Measurements from ENCODE around the gene RIPOR2.
"Not testable (repeated sequence)": the region's sequence is repeated elsewhere in the genome, so short reads cannot be mapped to it uniquely, and the experiment has no call there.

Gene RIPOR2

DNA sequence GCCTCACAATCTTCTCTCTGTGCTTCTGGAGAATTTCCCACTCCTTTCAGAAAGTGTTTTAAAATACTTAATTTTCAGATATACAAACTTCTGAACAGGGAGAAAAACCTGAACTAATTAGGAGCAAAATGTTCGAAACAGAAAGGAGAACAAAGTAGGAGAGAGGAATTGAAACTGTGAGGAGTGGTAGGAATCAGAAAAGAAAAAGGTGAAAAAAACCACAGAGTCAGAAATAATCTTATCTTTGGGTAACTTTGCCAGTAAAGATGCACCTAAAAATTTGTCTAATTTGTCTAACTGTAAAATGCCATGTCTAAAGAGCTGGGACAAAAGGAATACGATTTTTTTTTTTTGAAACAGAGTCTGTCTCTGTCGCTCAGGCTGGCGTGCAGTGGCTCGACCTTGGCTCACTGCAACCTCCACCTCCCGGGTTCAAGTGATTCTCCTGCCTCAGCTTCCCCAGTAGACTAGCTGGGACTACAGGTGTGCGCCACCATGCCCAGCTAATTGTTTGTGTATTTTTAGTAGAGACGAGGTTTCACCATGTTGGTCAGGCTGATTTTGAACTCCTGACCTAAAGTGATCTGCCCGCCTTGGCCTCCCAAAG is 4.7 kb upstream of the RIPOR2 start:
- H3K4me3 Mint-ChIP-seq: peak overlapping the region; percentile 71
- peaks cover 72% of the 10 kb centered on the region for H3K4me1 Mint-ChIP-seq (ENCODE audit: low read depth)
- peaks cover 12% of the 10 kb centered on the region for H3K9me3 Mint-ChIP-seq
- H3K27me3 Mint-ChIP-seq: no peaks in the 10 kb centered on the region
- peak overlapping the region; percentile 79 for H3K27ac Mint-ChIP-seq
- peaks cover 21% of the 10 kb centered on the region for H3K36me3 Mint-ChIP-seq (ENCODE audit: low read depth)

DNA sequence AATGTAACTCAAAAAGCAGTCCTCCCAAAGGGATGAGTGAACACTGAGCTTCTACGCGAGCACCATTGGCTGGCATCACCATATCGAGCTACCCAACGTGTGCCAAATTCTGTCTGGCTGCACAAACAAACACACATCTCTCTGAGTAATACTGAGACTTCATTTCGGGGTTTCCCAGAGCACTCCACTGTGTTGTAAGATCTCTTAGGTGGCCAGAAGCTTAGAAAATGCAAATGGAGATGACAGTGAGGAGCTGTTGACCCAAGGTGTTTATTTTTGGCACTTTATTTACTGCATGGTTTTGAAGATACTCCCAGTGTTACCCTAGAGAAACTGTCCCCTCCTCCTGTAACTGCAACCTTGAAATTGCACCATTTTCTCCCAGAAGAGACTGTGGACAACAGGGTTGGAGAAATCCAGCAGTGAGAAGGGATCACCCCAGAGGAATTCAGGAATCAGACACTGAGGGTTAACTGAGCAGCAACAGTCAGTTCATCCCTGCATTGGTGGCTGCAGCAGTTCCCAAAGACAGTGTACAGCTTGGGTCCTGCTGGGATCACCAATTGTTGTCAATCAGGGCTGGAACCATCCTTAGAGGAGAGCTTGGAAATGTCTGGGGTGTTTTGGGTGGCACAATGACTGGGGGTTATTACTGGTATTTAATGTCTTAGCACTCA is 1.0 kb upstream of the RIPOR2 start:
- Mint-ChIP-seq H3K4me3 (peak overlapping the region; percentile 91), H3K4me1 (ENCODE audit: low read depth) (peaks cover 98% of the 10 kb centered on the region), H3K9me3 (no peaks in the 10 kb centered on the region), H3K27me3 (no peaks in the 10 kb centered on the region), H3K36me3 (ENCODE audit: low read depth) (no peaks in the 10 kb centered on the region), H3K27ac (peak overlapping the region; percentile 98)

DNA sequence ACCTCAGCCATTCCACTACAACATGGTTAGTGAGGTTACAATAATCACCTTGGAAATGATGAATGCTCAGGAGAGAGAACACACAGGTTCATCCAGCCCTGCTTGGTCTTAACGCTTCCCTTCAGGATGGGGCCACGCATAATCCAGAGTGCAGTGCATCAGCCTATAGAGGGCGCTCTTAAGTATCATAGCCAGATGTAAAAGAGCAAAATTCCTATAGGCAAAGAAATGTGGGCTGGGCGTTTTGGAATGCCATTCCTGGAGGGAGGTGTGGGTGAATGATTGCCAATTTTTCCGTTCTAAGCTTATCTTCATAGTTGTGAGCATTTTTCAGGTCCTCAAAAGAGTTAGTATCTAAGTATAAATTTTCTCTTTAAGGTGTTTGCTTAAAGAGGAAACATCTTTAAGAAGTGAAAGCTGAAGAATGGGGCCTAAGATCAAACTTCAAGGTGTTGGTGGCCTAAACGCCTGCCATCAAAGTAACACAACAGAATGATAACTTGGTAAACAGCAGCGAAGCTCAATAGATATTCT is 1.8 kb downstream of the RIPOR2 start:
- Mint-ChIP-seq H3K27ac (peak overlapping the region; percentile 98), H3K9me3 (no peaks in the 10 kb centered on the region), H3K27me3 (no peaks in the 10 kb centered on the region), H3K4me3 (peak overlapping the region; percentile 91), H3K36me3 (ENCODE audit: low read depth) (peaks cover 3% of the 10 kb centered on the region), H3K4me1 (ENCODE audit: low read depth) (peaks cover 98% of the 10 kb centered on the region)

DNA sequence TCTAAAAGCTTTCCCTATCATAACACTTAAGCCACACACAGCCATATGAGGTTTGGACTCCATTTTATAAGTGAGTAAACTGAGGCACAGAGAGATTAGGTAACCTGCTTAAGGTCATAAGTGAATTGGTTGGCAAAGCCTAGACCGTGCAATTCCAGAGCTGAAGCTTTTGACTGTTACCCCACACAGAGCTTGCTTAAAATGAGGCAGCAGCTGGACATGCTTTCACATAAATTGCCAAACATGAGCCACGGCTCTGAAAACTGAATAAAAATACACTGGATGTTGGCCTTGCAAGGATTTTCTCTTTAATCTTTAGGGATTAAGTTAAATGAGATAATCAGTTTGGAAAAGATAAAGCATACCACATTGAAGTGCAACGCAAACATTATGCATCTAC is 2.5 kb downstream of the RIPOR2 start:
- peak overlapping the region; percentile 91 for H3K4me3 Mint-ChIP-seq
- peaks cover 3% of the 10 kb centered on the region for H3K36me3 Mint-ChIP-seq (ENCODE audit: low read depth)
- peak overlapping the region; percentile 98 for H3K27ac Mint-ChIP-seq

DNA sequence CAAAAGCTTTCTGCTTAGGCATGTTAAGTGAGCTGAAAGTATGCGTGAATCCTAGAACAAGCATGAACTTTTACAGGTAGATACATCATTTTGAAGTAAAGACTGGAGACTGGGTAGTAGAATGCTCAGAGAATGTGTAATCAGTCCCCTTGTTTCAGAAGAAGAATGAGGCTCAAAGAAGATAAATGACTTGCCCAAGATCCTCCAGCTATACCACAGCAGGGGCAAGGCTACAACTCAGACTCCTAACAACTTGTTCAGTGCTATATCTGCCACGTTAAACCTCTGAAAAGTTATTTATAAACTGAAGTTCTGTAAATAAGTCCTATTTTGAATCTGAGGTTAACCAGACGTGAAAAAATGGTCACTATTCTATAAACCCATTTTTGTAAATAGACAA is 2.9 kb downstream of the RIPOR2 start:
- no peaks in the 10 kb centered on the region for H3K27me3 Mint-ChIP-seq
- peak overlapping the region; percentile 91 for H3K4me3 Mint-ChIP-seq
- peak overlapping the region; percentile 98 for H3K27ac Mint-ChIP-seq
- H3K9me3 Mint-ChIP-seq: no peaks in the 10 kb centered on the region
- peaks cover 3% of the 10 kb centered on the region for H3K36me3 Mint-ChIP-seq (ENCODE audit: low read depth)
- peaks cover 97% of the 10 kb centered on the region for H3K4me1 Mint-ChIP-seq (ENCODE audit: low read depth)

More for the DNA sequence above, 2.5 kb downstream of the RIPOR2 start:
- H3K9me3 Mint-ChIP-seq: no peaks in the 10 kb centered on the region
- peaks cover 100% of the 10 kb centered on the region for H3K4me1 Mint-ChIP-seq (ENCODE audit: low read depth)
- H3K27me3 Mint-ChIP-seq: no peaks in the 10 kb centered on the region

DNA sequence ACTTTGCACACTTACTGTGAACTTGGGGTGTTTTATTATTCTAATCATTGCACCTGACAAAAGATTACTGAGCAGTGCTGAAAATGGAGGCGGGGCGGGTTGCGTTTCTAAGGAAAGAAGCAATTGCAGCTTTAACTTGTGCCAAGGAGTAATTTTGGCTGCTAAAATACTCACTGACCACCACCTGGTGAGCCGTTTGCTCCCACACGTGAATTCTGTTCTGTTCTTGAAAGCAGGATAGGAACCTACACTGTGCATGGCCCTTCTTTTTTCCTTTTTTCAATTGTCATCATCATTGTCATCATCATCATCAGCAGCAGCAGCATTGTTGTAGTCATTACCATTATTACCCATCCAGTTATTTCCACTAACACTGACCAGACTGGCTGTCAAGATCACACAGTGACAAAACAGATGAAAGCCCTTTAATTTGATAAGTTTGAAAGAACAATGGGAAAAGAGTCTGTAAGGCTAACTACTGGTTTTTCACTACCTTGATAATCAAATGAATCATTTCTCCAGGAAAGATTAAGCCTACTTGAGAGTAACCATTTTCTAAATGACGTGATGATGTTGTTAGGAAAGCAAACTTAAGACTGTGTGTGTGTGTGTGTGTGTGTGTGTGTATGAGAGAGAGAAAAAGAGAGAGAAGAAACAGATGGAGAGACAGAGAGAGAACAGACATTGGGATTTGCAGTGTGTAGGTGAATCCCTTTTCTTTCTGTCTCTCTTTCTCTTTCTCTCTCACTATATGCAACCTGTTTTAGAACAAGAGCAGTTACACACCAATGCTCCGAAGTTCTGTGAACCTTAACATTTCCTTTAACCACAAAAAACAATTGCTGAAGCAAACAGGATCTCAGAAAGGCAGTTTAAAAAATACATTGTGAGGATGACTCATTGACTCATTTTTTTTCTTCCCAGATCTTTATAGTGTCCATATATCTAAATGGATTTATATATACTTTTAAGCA is 3.8 kb downstream of the RIPOR2 start:
- Mint-ChIP-seq H3K36me3 (ENCODE audit: low read depth) (peaks cover 10% of the 10 kb centered on the region), H3K27ac (peak overlapping the region; percentile 98), H3K27me3 (peaks cover 4% of the 10 kb centered on the region), H3K4me3 (peak overlapping the region; percentile 91), H3K4me1 (ENCODE audit: low read depth) (peaks cover 97% of the 10 kb centered on the region), H3K9me3 (peaks cover 7% of the 10 kb centered on the region)

DNA sequence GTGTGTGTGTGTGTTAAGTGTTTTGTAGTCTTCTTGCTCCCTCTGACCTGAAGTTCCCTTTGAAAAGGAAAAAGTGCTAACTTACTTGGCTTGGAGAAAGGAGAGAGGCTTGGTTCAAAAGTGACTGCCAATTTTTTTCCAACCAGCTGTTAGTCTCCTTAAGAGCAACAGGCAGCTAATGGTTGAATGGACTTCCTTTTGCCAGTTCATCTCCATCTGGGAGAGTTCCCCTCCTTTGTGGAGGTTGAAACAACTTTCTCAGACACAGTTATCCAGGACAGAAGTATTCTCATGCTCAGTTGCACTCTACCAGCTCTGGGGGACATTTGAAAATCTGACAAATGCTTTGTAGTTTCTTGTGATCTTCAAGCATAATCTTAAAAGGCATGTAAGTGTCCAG is 4.5 kb downstream of the RIPOR2 start:
- Mint-ChIP-seq H3K4me1 (ENCODE audit: low read depth) (peaks cover 97% of the 10 kb centered on the region), H3K9me3 (peaks cover 7% of the 10 kb centered on the region), H3K4me3 (peak overlapping the region; percentile 91), H3K27me3 (peaks cover 4% of the 10 kb centered on the region), H3K36me3 (ENCODE audit: low read depth) (peaks cover 11% of the 10 kb centered on the region), H3K27ac (peak overlapping the region; percentile 98)

DNA sequence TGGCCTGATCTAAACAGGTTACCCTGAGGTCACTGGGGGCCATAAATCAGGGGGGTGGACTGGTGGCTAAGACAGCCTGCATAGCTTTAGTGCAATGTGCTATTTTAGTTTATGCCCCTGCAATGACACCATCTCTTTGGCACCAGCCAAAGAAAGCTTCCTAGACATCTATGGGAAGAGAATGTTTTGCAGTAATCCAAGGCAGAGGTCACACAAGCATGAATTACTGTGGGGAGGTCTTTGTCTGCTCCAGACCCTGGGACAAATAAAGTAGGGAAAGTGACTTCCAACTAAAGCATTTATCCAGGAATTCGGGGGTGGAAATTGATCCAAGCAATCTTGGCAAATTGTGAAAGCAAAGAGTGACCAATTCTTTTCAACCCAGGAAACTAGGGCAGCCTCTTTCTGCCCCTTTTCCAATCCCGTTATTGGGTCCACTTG is 5.3 kb downstream of the RIPOR2 start:
- peaks cover 97% of the 10 kb centered on the region for H3K4me1 Mint-ChIP-seq (ENCODE audit: low read depth)

DNA sequence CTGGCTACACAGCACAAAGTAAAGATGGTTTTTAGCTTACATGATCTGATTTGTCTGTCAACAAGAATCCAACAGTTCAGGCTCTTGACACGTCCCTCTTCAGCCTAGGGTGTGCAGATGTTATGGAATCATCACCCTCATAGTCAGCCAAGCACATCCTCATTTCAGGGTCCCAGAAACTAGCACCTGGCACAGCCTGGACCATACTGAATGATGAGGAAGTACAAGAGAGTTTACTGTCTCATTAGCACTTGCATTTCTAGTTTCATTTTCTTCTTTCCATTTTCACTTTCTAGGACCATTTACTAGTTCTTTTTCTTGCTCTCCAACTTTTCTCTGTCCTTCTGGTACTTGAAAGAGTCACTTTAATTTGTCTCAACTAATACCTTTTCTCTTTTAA is 6.5 kb downstream of the RIPOR2 start:
- H3K4me1 Mint-ChIP-seq (ENCODE audit: low read depth): peaks cover 97% of the 10 kb centered on the region
- peaks cover 11% of the 10 kb centered on the region for H3K36me3 Mint-ChIP-seq (ENCODE audit: low read depth)
- peak overlapping the region; percentile 91 for H3K4me3 Mint-ChIP-seq
- peaks cover 4% of the 10 kb centered on the region for H3K27me3 Mint-ChIP-seq
- H3K9me3 Mint-ChIP-seq: peaks cover 7% of the 10 kb centered on the region
- H3K27ac Mint-ChIP-seq: peak overlapping the region; percentile 98

More for the DNA sequence above, 5.3 kb downstream of the RIPOR2 start:
- H3K27me3 Mint-ChIP-seq: peaks cover 4% of the 10 kb centered on the region
- H3K27ac Mint-ChIP-seq: peak overlapping the region; percentile 98
- peaks cover 7% of the 10 kb centered on the region for H3K9me3 Mint-ChIP-seq
- H3K4me3 Mint-ChIP-seq: peak overlapping the region; percentile 91
- peaks cover 11% of the 10 kb centered on the region for H3K36me3 Mint-ChIP-seq (ENCODE audit: low read depth)

DNA sequence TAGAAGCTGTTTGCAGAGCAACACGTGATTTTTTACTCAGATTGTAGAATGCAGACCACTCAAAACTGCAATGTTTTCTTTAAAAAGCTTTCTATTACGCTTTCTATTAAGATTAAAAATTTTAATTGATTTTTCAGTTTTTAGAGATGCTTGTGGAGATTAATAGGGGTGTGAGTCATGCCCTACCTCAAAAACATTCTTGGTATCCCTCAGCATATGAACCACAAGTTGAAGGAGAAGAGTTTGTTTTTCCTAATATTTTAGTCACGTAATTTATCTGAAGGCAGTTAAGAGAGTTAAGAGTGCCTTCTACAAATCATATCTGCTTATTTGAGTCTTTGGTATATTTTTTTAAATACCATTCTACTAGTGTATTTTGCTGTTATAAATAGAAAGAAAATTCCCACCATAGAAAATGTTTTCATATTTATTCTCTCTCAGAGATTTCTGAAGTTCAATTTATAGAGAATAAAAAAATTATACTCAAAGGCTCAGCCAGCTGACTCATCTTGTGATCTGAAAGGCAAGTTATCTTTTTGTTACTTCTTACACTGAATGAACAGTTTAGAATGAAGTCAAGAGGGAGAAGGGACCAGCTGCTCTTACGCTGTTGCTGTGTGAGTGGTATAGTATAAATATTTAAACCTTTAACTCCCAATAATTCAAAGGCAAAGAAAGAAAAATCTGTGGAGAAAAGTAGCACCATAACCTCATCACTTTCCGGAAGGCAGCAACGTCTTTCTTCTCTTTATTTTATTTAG is 7.6 kb downstream of the RIPOR2 start:
- Mint-ChIP-seq H3K27ac (peak overlapping the region; percentile 98), H3K27me3 (peaks cover 4% of the 10 kb centered on the region), H3K4me3 (peak overlapping the region; percentile 91), H3K9me3 (peaks cover 7% of the 10 kb centered on the region), H3K4me1 (ENCODE audit: low read depth) (peaks cover 97% of the 10 kb centered on the region), H3K36me3 (ENCODE audit: low read depth) (peaks cover 11% of the 10 kb centered on the region)

DNA sequence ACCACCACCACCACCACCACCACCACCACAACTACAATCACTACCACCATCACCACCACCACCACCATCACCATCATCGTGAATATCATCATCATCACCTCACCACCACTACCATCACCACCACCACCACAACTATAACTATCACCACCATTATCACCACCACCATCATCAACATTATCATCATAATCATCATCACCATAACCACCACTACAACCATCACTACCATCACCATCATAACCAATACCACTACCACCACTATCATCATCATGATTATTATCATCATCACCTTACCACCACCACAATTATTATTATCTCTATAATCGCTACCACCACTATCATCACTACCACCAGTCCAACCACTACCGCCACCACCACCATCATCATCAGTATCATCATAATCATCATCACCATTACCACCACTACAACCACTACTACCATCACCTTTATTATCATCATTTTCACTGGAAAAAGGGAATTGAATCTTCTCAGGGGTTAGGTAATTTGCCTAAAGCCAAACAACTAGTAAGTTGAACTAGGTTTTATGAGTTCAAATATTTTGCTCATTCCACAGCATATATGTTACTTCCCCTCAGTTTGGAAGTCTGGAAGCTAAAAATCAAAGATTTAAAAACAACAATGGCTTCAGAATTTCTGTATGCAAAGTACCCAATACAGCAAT is 8.3 kb downstream of the RIPOR2 start:
- Mint-ChIP-seq H3K36me3 (ENCODE audit: low read depth) (peaks cover 11% of the 10 kb centered on the region), H3K4me1 (ENCODE audit: low read depth) (peaks cover 97% of the 10 kb centered on the region), H3K27me3 (peaks cover 4% of the 10 kb centered on the region), H3K27ac (peak overlapping the region; percentile 98), H3K9me3 (peaks cover 7% of the 10 kb centered on the region), H3K4me3 (peak overlapping the region; percentile 81)

DNA sequence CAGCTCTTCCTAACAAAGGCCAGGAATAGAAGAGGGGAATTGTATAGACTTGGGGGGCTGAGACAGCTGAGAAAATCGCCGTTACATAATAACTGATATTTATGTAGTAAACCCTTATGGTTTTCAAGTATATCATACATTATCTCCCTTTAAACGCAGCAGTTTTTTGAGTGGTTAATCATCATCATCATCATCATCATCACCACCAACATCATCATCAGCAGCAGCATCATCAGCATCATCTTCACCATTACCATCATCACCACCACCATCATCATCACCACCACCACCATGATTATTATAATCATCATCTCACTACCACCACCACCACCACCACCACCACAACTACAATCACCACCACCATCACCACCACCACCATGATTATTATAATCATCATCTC is 9.1 kb downstream of the RIPOR2 start:
- Mint-ChIP-seq H3K27ac (peak overlapping the region; percentile 90), H3K4me3 (peak overlapping the region; percentile 56), H3K4me1 (ENCODE audit: low read depth) (peaks cover 95% of the 10 kb centered on the region), H3K36me3 (ENCODE audit: low read depth) (peaks cover 11% of the 10 kb centered on the region)
- H3K9me3 Mint-ChIP-seq, H3K27me3 Mint-ChIP-seq: not testable (repeated sequence)

DNA sequence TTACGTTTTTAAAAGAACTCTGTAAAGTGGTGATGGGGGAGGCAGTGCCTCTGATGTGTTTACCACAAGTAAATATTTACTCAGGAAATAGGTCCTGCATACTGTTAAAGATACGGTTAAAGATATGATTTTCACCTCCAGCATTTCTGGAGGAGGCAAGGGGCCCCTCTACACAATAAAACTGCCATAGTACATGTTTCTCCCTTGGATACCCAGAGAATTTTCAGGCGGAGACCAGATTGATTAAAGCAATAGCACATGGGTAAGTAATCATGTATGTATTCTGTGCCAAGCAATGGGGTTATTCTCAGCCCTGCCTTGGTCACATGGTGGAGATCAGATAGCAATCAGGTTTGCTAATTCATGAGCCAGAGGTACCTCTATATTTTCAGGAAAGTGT is 9.6 kb downstream of the RIPOR2 start:
- H3K27ac Mint-ChIP-seq: peak overlapping the region; percentile 90
- H3K4me1 Mint-ChIP-seq (ENCODE audit: low read depth): peaks cover 95% of the 10 kb centered on the region
- peaks cover 7% of the 10 kb centered on the region for H3K9me3 Mint-ChIP-seq
- peak overlapping the region; percentile 56 for H3K4me3 Mint-ChIP-seq
- peaks cover 11% of the 10 kb centered on the region for H3K36me3 Mint-ChIP-seq (ENCODE audit: low read depth)
- H3K27me3 Mint-ChIP-seq: peaks cover 4% of the 10 kb centered on the region
